PC-9 (cell line): ENCODE results near the gene PTTG1IP. TPM values are rescaled to one million over a fixed set of nuclear protein-coding genes. Genes with fewer than 3 reads are reported as not detected.
"Not testable (repeated sequence)": the region's sequence is repeated elsewhere in the genome, so short reads cannot be mapped to it uniquely, and the experiment has no call there.

Experiments
- BruUV-seq: library from RNA; stranded (reverse); fragments of 400-500 nt; replicated peaks from 2 replicates; lab custom pipeline; 2021; lab: Mats Ljungman, UMichigan
- CTCF ChIA-PET: fragments of 300-600 bp; sonication (Branson Sonifier 250); formaldehyde crosslinking; loops from one replicate; lab custom pipeline; 2022; ENCODE audit warnings: antibody characterized with exemption; lab: Charles Lee
- POLR2A ChIA-PET: fragments of 300-600 bp; sonication (Branson Sonifier 250); formaldehyde crosslinking; loops from one replicate; lab custom pipeline; 2022; ENCODE audit warnings: antibody characterized with exemption; ENCODE audit not compliant: unreplicated experiment; lab: Charles Lee
- DNase-seq, 2 experiments: peaks; one replicate each; pipeline versions ENCODE4 v3.0.0 to v3.0.0-alpha.2; 2015 to 2022; ENCODE audit warnings: mixed read lengths in 1 of 2
- H2AFZ ChIP-seq: fragments of 200-600 bp; sonication (generic); 2 replicates; pipeline ENCODE4 v1.8.1; 2017; ENCODE audit warnings: antibody characterized with exemption
- H3F3A ChIP-seq: fragments of 200-600 bp; sonication (generic); 2 replicates; pipeline ENCODE4 v1.8.1; 2017; ENCODE audit warnings: antibody characterized with exemption, mild to moderate bottlenecking, low read depth; ENCODE audit not compliant: insufficient read depth
- H3K27ac ChIP-seq: fragments of 200-600 bp; sonication (generic); 2 replicates; pipeline ENCODE4 v1.6.1; 2016; ENCODE audit warnings: mixed run types
- H3K27me3 ChIP-seq: fragments of 200-600 bp; sonication (generic); 2 replicates; pipeline ENCODE4 v1.6.1; 2016; ENCODE audit warnings: low read depth, mixed run types; ENCODE audit not compliant: insufficient read depth
- H3K36me3 ChIP-seq: fragments of 200-600 bp; sonication (generic); 2 replicates; pipeline ENCODE4 v1.6.1; 2016; ENCODE audit warnings: low read depth, mixed run types
- H3K4me1 ChIP-seq: fragments of 200-600 bp; sonication (generic); replicated peaks from 2 replicates; pipeline ENCODE4 v1.6.1; 2016; ENCODE audit warnings: mixed run types; ENCODE audit not compliant: insufficient read depth
- H3K4me2 ChIP-seq: fragments of 200-600 bp; sonication (generic); 2 replicates; pipeline ENCODE4 v1.6.1; 2017; ENCODE audit warnings: mixed run types
- H3K4me3 ChIP-seq: fragments of 200-600 bp; sonication (generic); 2 replicates; pipeline ENCODE4 v1.6.1; 2016; ENCODE audit warnings: mixed run types
- H3K79me2 ChIP-seq: fragments of 200-600 bp; sonication (generic); 2 replicates; pipeline ENCODE4 v1.6.1; 2017; ENCODE audit warnings: low read depth, mixed run types
- H3K9me2 ChIP-seq: fragments of 200-600 bp; sonication (generic); 2 replicates; pipeline ENCODE4 v1.8.1; 2017; ENCODE audit warnings: mild to moderate bottlenecking; ENCODE audit not compliant: insufficient read depth
- H3K9me3 ChIP-seq: fragments of 200-600 bp; sonication (generic); 2 replicates; pipeline ENCODE4 v1.8.1; 2016; ENCODE audit warnings: low read depth; ENCODE audit not compliant: insufficient read depth
- H4K20me1 ChIP-seq: fragments of 200-600 bp; sonication (generic); 2 replicates; pipeline ENCODE4 v1.8.1; 2017; ENCODE audit not compliant: insufficient read depth
- CTCF ChIP-seq: fragments of 200-600 bp; sonication (generic); conservative IDR thresholded peaks from 2 replicates; pipeline ENCODE4 v1.6.1; 2017; ENCODE audit warnings: mixed run types, antibody characterized with exemption, mild to moderate bottlenecking, moderate library complexity
- intact Hi-C: fragments of 100-400 bp; cut with micrococcal nuclease; formaldehyde crosslinking; loops from one replicate; pipeline ENCODE4 v1.10.0; 2022; ENCODE audit not compliant: unreplicated experiment
- total RNA-seq: library from RNA; stranded (reverse); gene quantifications from 2 replicates; pipeline ENCODE4 v1.2.3, GENCODE V29; 2021

PTTG1IP gene
- total RNA-seq, 1 experiment from 2014 or later, result 174 TPM

GRCh38 chr21:44881198-44881872, 7.8 kb upstream of the PTTG1IP start:
- Histone ChIP-seq H3K9me3 (no peaks in the 10 kb centered on the region), H3K4me2 (peak overlapping the region; percentile 55), H4K20me1 (no peaks in the 10 kb centered on the region), H3K27me3 (no peaks in the 10 kb centered on the region), H3K36me3 (no peaks in the 10 kb centered on the region), H2AFZ (no peak overlapping the region), H3K4me3 (no peak overlapping the region), H3K9me2 (no peaks in the 10 kb centered on the region), H3K79me2 (no peaks in the 10 kb centered on the region), H3K27ac (peak overlapping the region; percentile 89; the same call in 1 of the 2 replicates), H3K4me1 (peaks cover 52% of the 10 kb centered on the region), H3F3A (peaks cover 31% of the 10 kb centered on the region)
- ChIA-PET CTCF (no interaction called here), POLR2A (no interaction called here)
- DNase-seq, result peak in 1 of 2 experiments; percentile 51
- no TSS peak for BruUV-seq
- intact Hi-C loops, result no loop called here
- no peak for TF ChIP-seq CTCF

- intact Hi-C loops, result no loop called here
- Histone ChIP-seq H3K9me3 (no peaks in the 10 kb centered on the region), H3K9me2 (no peaks in the 10 kb centered on the region), H3K36me3 (no peaks in the 10 kb centered on the region), H3K4me2 (peak overlapping the region; percentile 55; the same call in 1 of the 2 replicates), H3K27ac (0 out of 2 replicates have a peak overlapping the region, but pooled peaks have one; percentile 30), H3K27me3 (no peaks in the 10 kb centered on the region), H3F3A (peaks cover 31% of the 10 kb centered on the region), H3K4me3 (no peak overlapping the region), H3K4me1 (peaks cover 56% of the 10 kb centered on the region), H3K79me2 (no peaks in the 10 kb centered on the region), H2AFZ (no peak overlapping the region), H4K20me1 (no peaks in the 10 kb centered on the region)
- TF ChIP-seq CTCF, result no peak
- no peak for DNase-seq
- ChIA-PET POLR2A (no interaction called here), CTCF (no interaction called here)
- no TSS peak for BruUV-seq
Observed at GRCh38 chr21:44880405-44881197, 7.1 kb upstream of the PTTG1IP start.

- BruUV-seq, H3K4me3 ChIP-seq, H3K27ac ChIP-seq, CTCF ChIA-PET, H3K9me3 ChIP-seq, H3K9me2 ChIP-seq, H2AFZ ChIP-seq, intact Hi-C loops, H3K79me2 ChIP-seq, H3K27me3 ChIP-seq, H3K36me3 ChIP-seq, DNase-seq, POLR2A ChIA-PET, H4K20me1 ChIP-seq: not testable (repeated sequence)
- peaks cover 41% of the 10 kb centered on the region for H3F3A ChIP-seq
- peak overlapping the region; percentile 34; the same call in 1 of the 2 replicates for H3K4me2 ChIP-seq
- peaks cover 66% of the 10 kb centered on the region for H3K4me1 ChIP-seq
Observed at GRCh38 chr21:44879238-44879637, 5.7 kb upstream of the PTTG1IP start.
